Spleen (tissue), 7 donors: ENCODE data around the gene YOD1.

ENCODE experiments used
- CTCF ChIP-seq, 11 experiments: fragments of 200-600 bp in 7 of 11; fragments of 450-650 bp in 4 of 11; sonication (generic) in 4 of 11; IDR thresholded peaks in 8 of 11; conservative IDR thresholded peaks in 3 of 11; 1 replicate in 7 of 11; 2 replicates in 4 of 11; pipeline versions ENCODE4 v1.4.0 to v1.8.0; 2016 to 2021; ENCODE audit warnings: antibody characterized with exemption in 11 of 11, inconsistent platforms in 4 of 11, mild to moderate bottlenecking in 1 of 11
- POLR2A ChIP-seq, 3 donors: fragments of 450-650 bp; IDR thresholded peaks; one replicate each; pipeline ENCODE4 v1.5.1; 2017; ENCODE audit warnings: antibody characterized with exemption in 3 of 3, mild to moderate bottlenecking in 1 of 3
- POLR2AphosphoS5 ChIP-seq, 3 donors: sonication (generic); formaldehyde crosslinking; IDR thresholded peaks; one replicate each; pipeline ENCODE4 v1.5.1; 2017; ENCODE audit warnings: antibody characterized with exemption in 3 of 3
- donor health status: DM: no; HTN: no; CAD: no; lungs with moderate emphysema.
- donor health status: DM: no; HTN: no; CAD: no.
- donor health status: DM: no; HTN: no; CAD: no.

DNA sequence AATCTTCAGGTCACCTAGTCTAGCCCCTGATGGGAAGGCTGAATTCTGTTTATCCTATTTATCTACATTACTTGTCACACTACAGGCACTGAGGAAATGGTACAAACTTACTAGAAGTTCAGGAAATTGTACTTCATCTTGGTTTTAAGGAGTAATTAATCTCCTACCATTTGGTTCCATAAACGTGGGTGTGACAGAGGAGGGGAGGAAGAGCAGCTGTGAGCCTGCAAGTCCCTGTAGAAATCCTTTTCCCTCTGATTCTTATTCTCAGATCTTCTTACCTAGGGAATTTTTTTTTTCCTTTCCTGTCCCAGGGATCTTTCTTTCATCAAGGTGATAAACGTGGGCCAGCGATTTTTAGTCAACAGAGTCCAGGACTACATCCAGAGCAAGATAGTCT lies 16.2 kb upstream of the YOD1 start:
- TF ChIP-seq CTCF (IDR thresholded peaks at IDR 0.05 in 8 of 11, conservative IDR thresholded peaks at IDR 0.05 in 3 of 11) (no peak), POLR2AphosphoS5 (IDR thresholded peaks at IDR 0.05) (no peak), POLR2A (IDR thresholded peaks at IDR 0.05) (no peak)
